Measurements from ENCODE around the gene CACTIN. TPM values are rescaled to one million over a fixed set of nuclear protein-coding genes. Genes with fewer than 3 reads are reported as not detected.

Gene CACTIN
- total RNA-seq, 4 donors from 2014 or later: 6.8 to 28.4 (median 20.7) TPM

DNA sequence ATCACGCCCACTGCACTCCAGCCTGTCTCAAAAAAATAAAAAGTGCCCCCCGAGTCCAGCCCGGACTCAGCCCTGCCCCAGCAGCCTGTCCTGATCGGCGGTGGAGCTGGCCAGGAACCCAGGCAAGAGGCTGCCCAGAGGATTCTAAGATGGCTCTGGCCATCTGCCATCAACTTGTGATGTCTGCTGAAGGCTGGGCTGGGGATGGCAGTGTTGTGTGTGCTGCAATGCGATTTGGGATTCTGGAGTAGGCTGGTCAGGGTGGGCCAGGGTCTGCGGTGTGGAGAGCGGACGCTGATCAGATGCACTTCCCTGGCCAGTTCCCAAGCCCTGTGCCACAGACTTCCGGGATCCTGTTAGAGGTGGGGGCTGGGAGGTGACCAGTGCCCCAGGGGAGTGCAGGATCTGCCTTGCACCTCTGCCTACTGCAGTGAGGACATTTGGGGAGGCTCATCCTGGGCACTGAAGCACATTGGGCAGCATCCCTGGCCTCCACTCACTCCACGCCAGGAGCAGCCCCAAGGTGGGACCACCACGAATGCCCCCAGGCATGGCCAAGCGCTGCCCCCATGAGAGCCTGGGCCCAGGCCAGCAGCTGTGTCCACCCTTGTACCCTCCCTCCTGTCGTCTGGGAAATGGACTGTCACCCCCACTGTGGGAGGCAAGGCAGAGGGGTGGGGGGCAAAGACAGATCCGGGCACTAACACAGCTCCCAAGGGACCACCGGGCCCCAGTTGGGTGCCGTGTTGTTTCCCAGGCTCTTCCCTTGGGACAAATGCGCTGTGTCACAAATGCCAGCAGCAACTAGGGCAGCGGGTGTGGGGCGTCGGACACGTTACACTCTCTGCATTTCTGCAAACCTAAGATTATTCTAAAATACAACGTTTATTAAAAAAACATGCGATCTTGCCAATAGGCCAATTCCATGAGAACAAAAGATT is 16.5 kb downstream of the CACTIN start:
- no peak overlapping the region for H3K4me3 ChIP-seq
- TF ChIP-seq, protein P1, sequence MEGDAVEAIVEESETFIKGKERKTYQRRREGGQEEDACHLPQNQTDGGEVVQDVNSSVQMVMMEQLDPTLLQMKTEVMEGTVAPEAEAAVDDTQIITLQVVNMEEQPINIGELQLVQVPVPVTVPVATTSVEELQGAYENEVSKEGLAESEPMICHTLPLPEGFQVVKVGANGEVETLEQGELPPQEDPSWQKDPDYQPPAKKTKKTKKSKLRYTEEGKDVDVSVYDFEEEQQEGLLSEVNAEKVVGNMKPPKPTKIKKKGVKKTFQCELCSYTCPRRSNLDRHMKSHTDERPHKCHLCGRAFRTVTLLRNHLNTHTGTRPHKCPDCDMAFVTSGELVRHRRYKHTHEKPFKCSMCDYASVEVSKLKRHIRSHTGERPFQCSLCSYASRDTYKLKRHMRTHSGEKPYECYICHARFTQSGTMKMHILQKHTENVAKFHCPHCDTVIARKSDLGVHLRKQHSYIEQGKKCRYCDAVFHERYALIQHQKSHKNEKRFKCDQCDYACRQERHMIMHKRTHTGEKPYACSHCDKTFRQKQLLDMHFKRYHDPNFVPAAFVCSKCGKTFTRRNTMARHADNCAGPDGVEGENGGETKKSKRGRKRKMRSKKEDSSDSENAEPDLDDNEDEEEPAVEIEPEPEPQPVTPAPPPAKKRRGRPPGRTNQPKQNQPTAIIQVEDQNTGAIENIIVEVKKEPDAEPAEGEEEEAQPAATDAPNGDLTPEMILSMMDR (IDR thresholded peaks at IDR 0.05): no peak
- TF ChIP-seq POLR2A (IDR thresholded peaks at IDR 0.05): no peak
- DNase-seq: no peak
- H3K27me3 ChIP-seq: no peaks in the 10 kb centered on the region
- no peaks in the 10 kb centered on the region for H3K9me3 ChIP-seq
- no peaks in the 10 kb centered on the region for H3K36me3 ChIP-seq
- H3K27ac ChIP-seq: no peak overlapping the region
- intact Hi-C loops (cut with DNase I; ENCODE audit: low total_unique reads): loop anchor here (10.0 kb wide), 1 partner anchor 55 kb away; the partner anchor contains the start of gene MFSD12
- H3K4me1 ChIP-seq: peaks cover 0 to 11% of the 10 kb centered on the region in 2 donors

DNA sequence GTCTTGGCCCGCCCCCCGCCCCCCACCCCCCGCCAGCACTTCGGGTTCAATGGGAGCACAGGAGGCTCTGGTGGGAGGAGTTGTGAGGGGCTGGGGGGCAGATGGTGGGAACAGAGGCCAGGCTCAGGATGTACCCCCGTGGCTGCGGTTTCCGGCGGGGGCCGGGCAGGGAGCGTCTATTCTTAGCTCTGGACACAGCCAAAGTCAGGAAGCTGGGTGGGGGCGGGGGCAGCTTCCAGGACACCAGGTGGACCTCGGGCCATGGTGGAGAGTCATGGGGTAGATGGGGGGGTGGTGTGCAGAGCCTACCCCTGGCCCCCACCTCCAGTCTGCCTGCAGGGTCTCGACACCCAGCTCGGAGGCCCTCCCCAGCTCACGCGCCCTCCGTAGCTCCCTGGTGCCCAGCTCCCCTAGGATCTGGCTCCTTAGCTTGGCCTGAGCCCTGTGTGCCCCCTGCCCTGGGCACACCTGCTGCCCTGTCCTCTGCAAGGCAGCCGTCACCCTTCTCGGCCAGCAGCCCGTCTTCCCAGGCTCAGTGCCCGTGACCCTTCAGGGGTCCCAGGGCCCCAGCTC is 17.8 kb downstream of the CACTIN start:
- H3K9me3 ChIP-seq: no peaks in the 10 kb centered on the region
- intact Hi-C loops (cut with DNase I; ENCODE audit: low total_unique reads): no loop called here
- peak overlapping the region; percentile 9 to 82 for H3K27ac ChIP-seq
- H3K27me3 ChIP-seq: no peaks in the 10 kb centered on the region
- H3K4me3 ChIP-seq: no peak overlapping the region
- H3K4me1 ChIP-seq: peaks cover 0 to 11% of the 10 kb centered on the region in 2 donors
- TF ChIP-seq, protein P1 (IDR thresholded peaks at IDR 0.05): no peak
- TF ChIP-seq POLR2A (IDR thresholded peaks at IDR 0.05): no peak
- DNase-seq: no peak
- no peaks in the 10 kb centered on the region for H3K36me3 ChIP-seq

- no peaks in the 10 kb centered on the region for H3K27me3 ChIP-seq
- no peaks in the 10 kb centered on the region for H3K9me3 ChIP-seq
- peak overlapping the region; percentile 71 to 82 for H3K27ac ChIP-seq
- H3K4me1 ChIP-seq: peaks cover 0 to 14% of the 10 kb centered on the region in 2 donors
- intact Hi-C loops (cut with DNase I; ENCODE audit: low total_unique reads): no loop called here
- no peaks in the 10 kb centered on the region for H3K36me3 ChIP-seq
- DNase-seq: no peak
- H3K4me3 ChIP-seq: no peak overlapping the region
- TF ChIP-seq, protein P1 (IDR thresholded peaks at IDR 0.05): no peak
- TF ChIP-seq POLR2A (IDR thresholded peaks at IDR 0.05): no peak
Observed at GRCh38 chr19:3608079-3608641, 18.4 kb downstream of the CACTIN start.

GRCh38 chr19:3607303-3608078 is 19.1 kb downstream of the CACTIN start:
- H3K36me3 ChIP-seq: no peaks in the 10 kb centered on the region
- no peaks in the 10 kb centered on the region for H3K27me3 ChIP-seq
- H3K27ac ChIP-seq: peak overlapping the region; percentile 71 to 82
- intact Hi-C loops (cut with DNase I; ENCODE audit: low total_unique reads): no loop called here
- TF ChIP-seq POLR2A (IDR thresholded peaks at IDR 0.05): no peak
- H3K4me3 ChIP-seq: peak overlapping the region; percentile 37 to 42
- H3K9me3 ChIP-seq: no peaks in the 10 kb centered on the region
- peak in 1 of 2 donors; percentile 60 for DNase-seq
- H3K4me1 ChIP-seq: peaks cover 0 to 14% of the 10 kb centered on the region in 2 donors

DNA sequence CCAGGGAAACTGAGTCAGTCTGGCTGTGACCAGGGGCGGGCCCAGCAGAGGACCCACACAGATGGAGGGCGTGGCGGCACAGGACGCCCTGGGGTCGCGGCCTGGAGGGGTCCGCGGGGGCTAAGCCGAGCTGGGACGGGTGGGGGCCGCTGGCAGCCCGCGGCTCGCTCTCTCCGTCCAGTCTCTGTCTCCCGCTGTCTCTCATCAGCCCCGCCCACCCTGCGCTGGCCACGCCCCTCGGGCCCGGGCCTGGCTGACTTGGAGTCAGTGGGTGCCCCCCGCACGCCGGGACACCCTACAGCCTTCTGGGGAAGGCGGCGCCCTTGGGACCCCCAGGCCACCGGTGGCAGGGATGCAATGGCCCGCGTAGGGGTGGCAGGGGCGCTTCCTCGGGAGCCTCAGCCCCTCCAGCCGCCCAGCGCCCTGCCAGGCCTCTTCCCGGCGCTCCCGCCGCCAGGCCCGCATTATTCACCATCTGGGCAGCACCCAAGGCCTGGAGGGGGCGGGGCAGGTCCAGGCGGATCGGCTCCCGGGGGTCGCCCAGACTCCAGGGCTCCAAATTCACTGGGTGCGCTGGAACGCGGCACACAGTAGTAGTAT is 19.8 kb downstream of the CACTIN start, which contains the start of gene TBXA2R:
Gene TBXA2R, minus strand, starts transcription at position 186 of the 600 bp plus-strand sequence. CDS start 6,241 bp downstream, outside the sequence.
- intact Hi-C loops (cut with DNase I; ENCODE audit: low total_unique reads): no loop called here
- DNase-seq: peak; percentile 83 to 86

More for the DNA sequence above, 19.8 kb downstream of the CACTIN start, which contains the start of gene TBXA2R:
- no peaks in the 10 kb centered on the region for H3K9me3 ChIP-seq
- peak within 1 kb of the TSS; percentile 71 to 82 for H3K27ac ChIP-seq
- TF ChIP-seq POLR2A (IDR thresholded peaks at IDR 0.05): peak in 1 of 2 donors; percentile 50
- TF ChIP-seq, protein P1 (IDR thresholded peaks at IDR 0.05): no peak
- H3K36me3 ChIP-seq: no peaks in the 10 kb centered on the region
- peak within 1 kb of the TSS; percentile 37 to 42 for H3K4me3 ChIP-seq
- peaks cover 0 to 14% of the 10 kb centered on the region in 2 donors for H3K4me1 ChIP-seq
- no peaks in the 10 kb centered on the region for H3K27me3 ChIP-seq

Data from uterus (tissue), 4 donors.